Measurements from ENCODE around the gene UBAP1L.
"Not testable (repeated sequence)": the region's sequence is repeated elsewhere in the genome, so short reads cannot be mapped to it uniquely, and the experiment has no call there.

Gene UBAP1L

GRCh38 chr15:65097651-65098263 is 17.2 kb downstream of the UBAP1L start:
- no peak for TF ChIP-seq CTCF (IDR thresholded peaks at IDR 0.05; ENCODE audit: extremely low read depth, missing control alignments)
- no peak for DNase-seq (ENCODE audit: low spot score)

GRCh38 chr15:65096481-65097385 is 18.3 kb downstream of the UBAP1L start:
- no peak for TF ChIP-seq CTCF (IDR thresholded peaks at IDR 0.05; ENCODE audit: extremely low read depth, missing control alignments)
- no peak for DNase-seq (ENCODE audit: low spot score)

GRCh38 chr15:65095747-65096104 is 19.3 kb downstream of the UBAP1L start:
- TF ChIP-seq CTCF (IDR thresholded peaks at IDR 0.05; ENCODE audit: extremely low read depth, missing control alignments) = no peak
- DNase-seq (ENCODE audit: low spot score) = no peak

- TF ChIP-seq CTCF (IDR thresholded peaks at IDR 0.05; ENCODE audit: extremely low read depth, missing control alignments) = no peak
- DNase-seq (ENCODE audit: low spot score) = no peak
Observed at GRCh38 chr15:65095011-65095746, 19.8 kb downstream of the UBAP1L start.

- no peak for DNase-seq (ENCODE audit: low spot score)
- no peak for TF ChIP-seq CTCF (IDR thresholded peaks at IDR 0.05; ENCODE audit: extremely low read depth, missing control alignments)
Observed at GRCh38 chr15:65094294-65094995, 20.6 kb downstream of the UBAP1L start.

- not testable (repeated sequence) for DNase-seq (ENCODE audit: low spot score)
Observed at GRCh38 chr15:65093793-65094170, 21.2 kb downstream of the UBAP1L start.

- DNase-seq (ENCODE audit: low spot score) = no peak
- no peak for TF ChIP-seq CTCF (IDR thresholded peaks at IDR 0.05; ENCODE audit: extremely low read depth, missing control alignments)
Observed at GRCh38 chr15:65092911-65093792, 21.8 kb downstream of the UBAP1L start.

Data from GM20000 (cell line).